Measurements from ENCODE around the gene HDAC4. TPM values are rescaled to one million over a fixed set of nuclear protein-coding genes. Genes with fewer than 3 reads are reported as not detected.

Gene HDAC4
- total and polyA plus RNA-seq, 9 donors: 7.0 to 74.0 (median 46.3) TPM

GRCh38 chr2:239075918-239076758 is 324.7 kb downstream of the HDAC4 start:
- WGBS, 3 donors: 72 to 81% (median 77%) methylated on average over 26 to 27 of the region's 27 CpGs
- no peaks in the 10 kb centered on the region for H3K36me3 ChIP-seq

GRCh38 chr2:239073745-239074530 is 326.9 kb downstream of the HDAC4 start:
- H3K9me3 ChIP-seq: no peaks in the 10 kb centered on the region
- TF ChIP-seq CTCF (IDR thresholded peaks at IDR 0.05): no peak
- no peak for TF ChIP-seq POLR2A (IDR thresholded peaks at IDR 0.05)
- TF ChIP-seq EP300 (IDR thresholded peaks at IDR 0.05): no peak
- no peak overlapping the region for H3K4me3 ChIP-seq
- no peaks in the 10 kb centered on the region for H3K27me3 ChIP-seq
- intact Hi-C loops (cut with DNase I): no loop called here
- H3K4me1 ChIP-seq (ENCODE audit: insufficient read depth): no peaks in the 10 kb centered on the region
- 93 to 94% (median 93%) methylated on average over 18 of the region's 18 CpGs for WGBS, 3 donors
- H3K36me3 ChIP-seq: no peaks in the 10 kb centered on the region
- no peak overlapping the region for H3K27ac ChIP-seq
- DNase-seq: no peak

More at GRCh38 chr2:239075918-239076758, 324.7 kb downstream of the HDAC4 start:
- Histone ChIP-seq H3K4me1 (ENCODE audit: insufficient read depth) (no peaks in the 10 kb centered on the region), H3K27ac (no peak overlapping the region), H3K4me3 (no peak overlapping the region), H3K27me3 (no peaks in the 10 kb centered on the region), H3K9me3 (no peaks in the 10 kb centered on the region)
- TF ChIP-seq CTCF (IDR thresholded peaks at IDR 0.05) (no peak), POLR2A (IDR thresholded peaks at IDR 0.05) (no peak), EP300 (IDR thresholded peaks at IDR 0.05) (no peak)
- no peak for DNase-seq
- intact Hi-C loops (cut with DNase I): no loop called here

GRCh38 chr2:239073270-239073669 is 327.6 kb downstream of the HDAC4 start:
- Histone ChIP-seq H3K27ac (no peak overlapping the region), H3K4me3 (no peak overlapping the region), H3K27me3 (no peaks in the 10 kb centered on the region), H3K36me3 (no peaks in the 10 kb centered on the region), H3K9me3 (no peaks in the 10 kb centered on the region), H3K4me1 (ENCODE audit: insufficient read depth) (no peaks in the 10 kb centered on the region)
- DNase-seq: no peak
- intact Hi-C loops (cut with DNase I): no loop called here
- 89 to 92% (median 92%) methylated on average over 12 of the region's 12 CpGs for WGBS, 3 donors
- TF ChIP-seq POLR2A (IDR thresholded peaks at IDR 0.05) (no peak), EP300 (IDR thresholded peaks at IDR 0.05) (no peak), CTCF (IDR thresholded peaks at IDR 0.05) (no peak)

GRCh38 chr2:239072786-239073185 is 328.0 kb downstream of the HDAC4 start:
- WGBS, 3 donors: 95 to 99% (median 98%) methylated on average over 14 of the region's 14 CpGs
- no peaks in the 10 kb centered on the region for H3K36me3 ChIP-seq
- intact Hi-C loops (cut with DNase I): no loop called here

More at GRCh38 chr2:239072786-239073185, 328.0 kb downstream of the HDAC4 start:
- Histone ChIP-seq H3K4me3 (no peak overlapping the region), H3K27me3 (no peaks in the 10 kb centered on the region), H3K9me3 (no peaks in the 10 kb centered on the region), H3K27ac (no peak overlapping the region), H3K4me1 (ENCODE audit: insufficient read depth) (no peaks in the 10 kb centered on the region)
- TF ChIP-seq CTCF (IDR thresholded peaks at IDR 0.05) (no peak), POLR2A (IDR thresholded peaks at IDR 0.05) (no peak), EP300 (IDR thresholded peaks at IDR 0.05) (no peak)
- DNase-seq: no peak
